ENCODE data around the gene BMP4.

DNA sequence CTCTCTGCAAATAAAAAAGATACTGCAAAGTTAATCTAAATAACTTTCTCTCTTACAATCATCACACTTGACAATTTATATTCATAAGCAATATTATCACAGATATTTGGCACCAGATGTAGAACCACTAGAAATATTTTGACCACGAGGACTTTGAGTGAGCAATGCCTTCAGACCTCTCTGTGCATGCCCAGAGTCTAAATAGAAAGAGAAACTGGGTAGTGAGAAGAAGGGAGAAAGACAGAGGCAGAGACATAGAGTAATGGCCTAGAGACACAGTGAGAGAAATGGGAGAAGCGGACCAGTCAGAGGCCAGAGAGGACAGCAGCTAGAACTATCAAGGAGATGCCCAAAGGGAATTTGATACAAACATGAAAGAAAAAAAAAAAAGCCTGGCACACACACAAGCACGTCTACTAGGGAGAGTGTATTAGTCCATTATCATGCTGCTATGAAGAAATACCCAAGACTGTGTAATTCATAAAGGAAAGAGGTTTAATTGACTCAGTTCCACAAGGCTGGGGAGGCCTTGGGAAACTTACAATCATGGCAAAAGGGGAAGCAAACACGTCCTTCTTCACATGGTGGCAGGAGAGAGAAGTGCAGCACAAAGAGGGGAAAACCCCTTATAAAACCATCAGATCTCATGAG, 41.1 kb downstream of the BMP4 start:
- no peak for TF ChIP-seq JUNB (IDR thresholded peaks at IDR 0.05; ENCODE audit: unreplicated experiment)
- TF ChIP-seq, protein P1, sequence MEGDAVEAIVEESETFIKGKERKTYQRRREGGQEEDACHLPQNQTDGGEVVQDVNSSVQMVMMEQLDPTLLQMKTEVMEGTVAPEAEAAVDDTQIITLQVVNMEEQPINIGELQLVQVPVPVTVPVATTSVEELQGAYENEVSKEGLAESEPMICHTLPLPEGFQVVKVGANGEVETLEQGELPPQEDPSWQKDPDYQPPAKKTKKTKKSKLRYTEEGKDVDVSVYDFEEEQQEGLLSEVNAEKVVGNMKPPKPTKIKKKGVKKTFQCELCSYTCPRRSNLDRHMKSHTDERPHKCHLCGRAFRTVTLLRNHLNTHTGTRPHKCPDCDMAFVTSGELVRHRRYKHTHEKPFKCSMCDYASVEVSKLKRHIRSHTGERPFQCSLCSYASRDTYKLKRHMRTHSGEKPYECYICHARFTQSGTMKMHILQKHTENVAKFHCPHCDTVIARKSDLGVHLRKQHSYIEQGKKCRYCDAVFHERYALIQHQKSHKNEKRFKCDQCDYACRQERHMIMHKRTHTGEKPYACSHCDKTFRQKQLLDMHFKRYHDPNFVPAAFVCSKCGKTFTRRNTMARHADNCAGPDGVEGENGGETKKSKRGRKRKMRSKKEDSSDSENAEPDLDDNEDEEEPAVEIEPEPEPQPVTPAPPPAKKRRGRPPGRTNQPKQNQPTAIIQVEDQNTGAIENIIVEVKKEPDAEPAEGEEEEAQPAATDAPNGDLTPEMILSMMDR (conservative IDR thresholded peaks at IDR 0.05; ENCODE audit: low read depth in 2 of 2): no peak
- TF ChIP-seq POLR2AphosphoS5 (IDR thresholded peaks at IDR 0.05; ENCODE audit: low read depth): no peak
- TF ChIP-seq, protein P2, sequence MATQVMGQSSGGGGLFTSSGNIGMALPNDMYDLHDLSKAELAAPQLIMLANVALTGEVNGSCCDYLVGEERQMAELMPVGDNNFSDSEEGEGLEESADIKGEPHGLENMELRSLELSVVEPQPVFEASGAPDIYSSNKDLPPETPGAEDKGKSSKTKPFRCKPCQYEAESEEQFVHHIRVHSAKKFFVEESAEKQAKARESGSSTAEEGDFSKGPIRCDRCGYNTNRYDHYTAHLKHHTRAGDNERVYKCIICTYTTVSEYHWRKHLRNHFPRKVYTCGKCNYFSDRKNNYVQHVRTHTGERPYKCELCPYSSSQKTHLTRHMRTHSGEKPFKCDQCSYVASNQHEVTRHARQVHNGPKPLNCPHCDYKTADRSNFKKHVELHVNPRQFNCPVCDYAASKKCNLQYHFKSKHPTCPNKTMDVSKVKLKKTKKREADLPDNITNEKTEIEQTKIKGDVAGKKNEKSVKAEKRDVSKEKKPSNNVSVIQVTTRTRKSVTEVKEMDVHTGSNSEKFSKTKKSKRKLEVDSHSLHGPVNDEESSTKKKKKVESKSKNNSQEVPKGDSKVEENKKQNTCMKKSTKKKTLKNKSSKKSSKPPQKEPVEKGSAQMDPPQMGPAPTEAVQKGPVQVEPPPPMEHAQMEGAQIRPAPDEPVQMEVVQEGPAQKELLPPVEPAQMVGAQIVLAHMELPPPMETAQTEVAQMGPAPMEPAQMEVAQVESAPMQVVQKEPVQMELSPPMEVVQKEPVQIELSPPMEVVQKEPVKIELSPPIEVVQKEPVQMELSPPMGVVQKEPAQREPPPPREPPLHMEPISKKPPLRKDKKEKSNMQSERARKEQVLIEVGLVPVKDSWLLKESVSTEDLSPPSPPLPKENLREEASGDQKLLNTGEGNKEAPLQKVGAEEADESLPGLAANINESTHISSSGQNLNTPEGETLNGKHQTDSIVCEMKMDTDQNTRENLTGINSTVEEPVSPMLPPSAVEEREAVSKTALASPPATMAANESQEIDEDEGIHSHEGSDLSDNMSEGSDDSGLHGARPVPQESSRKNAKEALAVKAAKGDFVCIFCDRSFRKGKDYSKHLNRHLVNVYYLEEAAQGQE (IDR thresholded peaks at IDR 0.05; ENCODE audit: unreplicated experiment): no peak
- no peak for TF ChIP-seq ZNF331 (CRISPR knock-in tag; IDR thresholded peaks at IDR 0.05; ENCODE audit: low read depth)
- TF ChIP-seq EZH2 (IDR thresholded peaks at IDR 0.05; ENCODE audit: low read depth, unreplicated experiment): no peak
- no peak for TF ChIP-seq STAT1 (IDR thresholded peaks at IDR 0.05; ENCODE audit: unreplicated experiment)
- TF ChIP-seq CREB1 (CRISPR knock-in tag; IDR thresholded peaks at IDR 0.05; ENCODE audit: low read depth): no peak
- TF ChIP-seq ZNF114 (CRISPR knock-in tag; IDR thresholded peaks at IDR 0.05): no peak
- no peak for TF ChIP-seq EZH2phosphoT487 (IDR thresholded peaks at IDR 0.05; ENCODE audit: unreplicated experiment)
- no peak for TF ChIP-seq NANOG (IDR thresholded peaks at IDR 0.05; ENCODE audit: borderline replicate concordance)
- TF ChIP-seq, protein P3, sequence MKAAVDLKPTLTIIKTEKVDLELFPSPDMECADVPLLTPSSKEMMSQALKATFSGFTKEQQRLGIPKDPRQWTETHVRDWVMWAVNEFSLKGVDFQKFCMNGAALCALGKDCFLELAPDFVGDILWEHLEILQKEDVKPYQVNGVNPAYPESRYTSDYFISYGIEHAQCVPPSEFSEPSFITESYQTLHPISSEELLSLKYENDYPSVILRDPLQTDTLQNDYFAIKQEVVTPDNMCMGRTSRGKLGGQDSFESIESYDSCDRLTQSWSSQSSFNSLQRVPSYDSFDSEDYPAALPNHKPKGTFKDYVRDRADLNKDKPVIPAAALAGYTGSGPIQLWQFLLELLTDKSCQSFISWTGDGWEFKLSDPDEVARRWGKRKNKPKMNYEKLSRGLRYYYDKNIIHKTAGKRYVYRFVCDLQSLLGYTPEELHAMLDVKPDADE (IDR thresholded peaks at IDR 0.05): no peak
